ENCODE measurements around the gene PNMA8B. TPM values are rescaled to one million over a fixed set of nuclear protein-coding genes. Genes with fewer than 3 reads are reported as not detected.

Gene PNMA8B
- polyA plus RNA-seq, 1 experiment = 0.17 TPM

DNA sequence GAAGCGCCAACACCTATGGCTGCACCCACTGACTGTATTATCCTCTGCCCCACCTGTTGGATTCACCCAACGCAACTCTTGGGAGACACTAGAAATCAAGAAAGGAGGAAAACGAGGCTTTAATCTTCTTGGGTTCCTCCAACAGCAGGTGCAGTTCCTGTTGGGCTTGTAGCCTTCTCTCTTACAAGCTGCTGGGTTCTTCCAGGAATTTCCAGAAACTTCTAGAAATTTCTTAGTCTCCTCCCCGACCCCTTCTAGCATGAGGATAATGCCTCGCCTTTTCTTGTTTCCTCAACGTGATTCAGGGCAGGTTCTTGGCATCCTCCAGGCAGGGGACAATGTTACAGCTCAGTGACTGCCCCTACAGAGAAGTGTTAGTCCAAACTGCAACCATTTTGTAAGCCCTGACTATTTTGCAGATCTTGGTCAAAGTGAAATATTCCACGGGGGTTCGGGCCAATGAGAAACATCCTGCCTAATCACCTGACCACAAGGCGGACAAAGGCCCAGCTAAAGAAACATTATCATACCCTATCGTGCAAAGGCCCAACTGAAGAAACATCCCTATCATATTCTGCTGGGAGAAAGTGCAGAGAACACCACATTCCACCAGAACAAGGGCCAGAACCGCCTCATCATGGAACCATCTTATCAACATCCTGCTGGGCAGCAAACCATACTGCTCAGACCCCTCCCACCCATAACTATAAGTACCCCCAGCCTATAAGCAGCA lies 23.7 kb downstream of the PNMA8B start:
- ChIA-PET POLR2A (no interaction called here), CTCF (interaction anchor here (0.9 to 1.3 kb wide), 3 partner anchors 10 to 70 kb away, joined by 3 read pairs; no protein-coding TSS in a partner anchor)
- no peak overlapping the region for H3K4me3 ChIP-seq (ENCODE audit: low read depth, low read length)
- TF ChIP-seq, protein P1, sequence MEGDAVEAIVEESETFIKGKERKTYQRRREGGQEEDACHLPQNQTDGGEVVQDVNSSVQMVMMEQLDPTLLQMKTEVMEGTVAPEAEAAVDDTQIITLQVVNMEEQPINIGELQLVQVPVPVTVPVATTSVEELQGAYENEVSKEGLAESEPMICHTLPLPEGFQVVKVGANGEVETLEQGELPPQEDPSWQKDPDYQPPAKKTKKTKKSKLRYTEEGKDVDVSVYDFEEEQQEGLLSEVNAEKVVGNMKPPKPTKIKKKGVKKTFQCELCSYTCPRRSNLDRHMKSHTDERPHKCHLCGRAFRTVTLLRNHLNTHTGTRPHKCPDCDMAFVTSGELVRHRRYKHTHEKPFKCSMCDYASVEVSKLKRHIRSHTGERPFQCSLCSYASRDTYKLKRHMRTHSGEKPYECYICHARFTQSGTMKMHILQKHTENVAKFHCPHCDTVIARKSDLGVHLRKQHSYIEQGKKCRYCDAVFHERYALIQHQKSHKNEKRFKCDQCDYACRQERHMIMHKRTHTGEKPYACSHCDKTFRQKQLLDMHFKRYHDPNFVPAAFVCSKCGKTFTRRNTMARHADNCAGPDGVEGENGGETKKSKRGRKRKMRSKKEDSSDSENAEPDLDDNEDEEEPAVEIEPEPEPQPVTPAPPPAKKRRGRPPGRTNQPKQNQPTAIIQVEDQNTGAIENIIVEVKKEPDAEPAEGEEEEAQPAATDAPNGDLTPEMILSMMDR (IDR thresholded peaks at IDR 0.05; ENCODE audit: insufficient read depth, low read depth, low read length) = no peak
- H3K36me3 ChIP-seq (ENCODE audit: control insufficient read depth, insufficient read depth, low read length) = no peaks in the 10 kb centered on the region
- H3K27me3 ChIP-seq (ENCODE audit: control insufficient read depth, insufficient read depth, low read length) = no peaks in the 10 kb centered on the region
- no peak for DNase-seq (ENCODE audit: low read depth)

- H3K27me3 ChIP-seq (ENCODE audit: control insufficient read depth, insufficient read depth, low read length) = no peaks in the 10 kb centered on the region
- CTCF ChIA-PET = interaction anchor here (1.2 to 1.3 kb wide), 2 partner anchors 11 to 16 kb away, joined by 3 read pairs; no protein-coding TSS in a partner anchor
- TF ChIP-seq, protein P1 (IDR thresholded peaks at IDR 0.05; ENCODE audit: insufficient read depth, low read depth, low read length) = peak; percentile 16; the same call in 1 of the 2 replicates
- no peaks in the 10 kb centered on the region for H3K36me3 ChIP-seq (ENCODE audit: control insufficient read depth, insufficient read depth, low read length)
- H3K4me3 ChIP-seq (ENCODE audit: low read depth, low read length) = peak within 1 kb of the TSS; percentile 24
- DNase-seq (ENCODE audit: low read depth) = no peak
- POLR2A ChIA-PET = no interaction called here
These were observed 24.4 kb downstream of the PNMA8B start, which contains the start of gene PNMA8A for GRCh38 chr19:46471116-46471733. Gene PNMA8A, minus strand, starts transcription at chr19:46471563. Its CDS starts 528 bp downstream, at chr19:46471035.

GRCh38 chr19:46470376-46470775 lies 25.3 kb downstream of the PNMA8B start:
- Histone ChIP-seq H3K36me3 (ENCODE audit: control insufficient read depth, insufficient read depth, low read length) (no peaks in the 10 kb centered on the region), H3K4me3 (ENCODE audit: low read depth, low read length) (no peak overlapping the region), H3K27me3 (ENCODE audit: control insufficient read depth, insufficient read depth, low read length) (no peaks in the 10 kb centered on the region)
- TF ChIP-seq, protein P1 (IDR thresholded peaks at IDR 0.05; ENCODE audit: insufficient read depth, low read depth, low read length) = no peak
- ChIA-PET CTCF (no interaction called here), POLR2A (interaction anchor here (0.6 kb wide), 1 partner anchor 1526 kb away, joined by 3 read pairs; no protein-coding TSS in a partner anchor)
- DNase-seq (ENCODE audit: low read depth) = no peak

DNA sequence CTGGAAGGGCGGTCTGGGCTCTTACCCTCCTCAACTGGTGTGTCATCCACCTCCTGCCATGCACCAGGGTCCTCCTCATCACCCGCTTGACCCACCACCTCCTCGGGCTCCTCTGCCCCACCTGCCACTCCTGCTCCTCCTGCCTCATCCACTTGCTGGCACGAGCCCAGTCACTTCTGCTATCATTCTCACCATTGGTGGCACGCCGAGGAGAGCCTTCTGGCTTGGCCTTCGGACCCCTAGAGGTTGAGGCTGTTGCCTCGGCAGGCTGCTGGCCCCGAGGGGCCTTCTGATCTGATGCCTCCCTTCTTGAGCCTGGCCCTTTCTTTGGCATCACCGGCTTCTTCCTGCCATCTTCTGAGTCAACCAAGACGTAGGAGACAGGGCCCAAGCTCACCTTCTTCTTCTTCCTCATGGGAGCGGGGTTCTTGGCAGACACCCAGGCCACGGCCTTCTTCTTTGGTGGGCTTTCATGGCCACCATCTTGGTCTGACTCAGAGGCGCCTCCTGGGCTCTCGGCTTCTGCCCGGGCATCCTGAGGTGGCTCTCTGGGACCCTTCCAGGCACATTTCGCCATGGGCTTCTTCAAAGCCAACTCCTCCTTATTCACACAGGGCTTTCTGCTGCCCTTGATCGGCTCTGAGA lies 26.0 kb downstream of the PNMA8B start:
- no peaks in the 10 kb centered on the region for H3K27me3 ChIP-seq (ENCODE audit: control insufficient read depth, insufficient read depth, low read length)
- H3K36me3 ChIP-seq (ENCODE audit: control insufficient read depth, insufficient read depth, low read length) = no peaks in the 10 kb centered on the region
- TF ChIP-seq, protein P1 (IDR thresholded peaks at IDR 0.05; ENCODE audit: insufficient read depth, low read depth, low read length) = no peak
- ChIA-PET POLR2A (no interaction called here), CTCF (no interaction called here)
- H3K4me3 ChIP-seq (ENCODE audit: low read depth, low read length) = no peak overlapping the region
- no peak for DNase-seq (ENCODE audit: low read depth)
